H9 (cell line): ENCODE data around the gene MTCL1. TPM values are rescaled to one million over a fixed set of nuclear protein-coding genes. Genes with fewer than 3 reads are reported as not detected.
A peak's percentile ranks its signal among the peaks of the same experiment; 100 is the strongest.

ENCODE experiments used
- DNase-seq: peaks from one replicate; pipeline ENCODE4 v3.0.0-alpha.2; 2017
- H2AFZ ChIP-seq: one replicate; pipeline ENCODE4 v1.6.1; 2013; ENCODE audit warnings: mild to moderate bottlenecking, low read length, control low read depth, moderate library complexity
- H2AK5ac ChIP-seq: 2 replicates; pipeline ENCODE4 v1.6.1; 2013; ENCODE audit warnings: low read length, control low read depth, mixed read lengths; ENCODE audit not compliant: insufficient read length
- H2BK120ac ChIP-seq: one replicate; pipeline ENCODE4 v1.6.1; 2013; ENCODE audit warnings: low read depth, mild to moderate bottlenecking, low read length, control low read depth, inconsistent platforms; ENCODE audit not compliant: poor library complexity, severe bottlenecking
- H2BK12ac ChIP-seq: 2 replicates; pipeline ENCODE4 v1.6.1; 2013; ENCODE audit warnings: low read length, control low read depth, mixed read lengths, low read depth; ENCODE audit not compliant: insufficient read length
- H2BK15ac ChIP-seq: 2 replicates; pipeline ENCODE4 v1.6.1; 2013; ENCODE audit warnings: low read depth, low read length, control low read depth
- H2BK20ac ChIP-seq: one replicate; pipeline ENCODE4 v1.6.1; 2013; ENCODE audit warnings: low read depth, mild to moderate bottlenecking, low read length, control low read depth, inconsistent platforms; ENCODE audit not compliant: poor library complexity, severe bottlenecking
- H2BK5ac ChIP-seq: 2 replicates; pipeline ENCODE4 v1.6.1; 2013; ENCODE audit warnings: low read length, control low read depth, mixed read lengths; ENCODE audit not compliant: insufficient read length
- H3K14ac ChIP-seq: 2 replicates; pipeline ENCODE4 v1.6.1; 2013; ENCODE audit warnings: low read length, control low read depth; ENCODE audit not compliant: insufficient read depth
- H3K18ac ChIP-seq: 2 replicates; pipeline ENCODE4 v1.6.1; 2013; ENCODE audit warnings: low read depth, mild to moderate bottlenecking, mixed read lengths, low read length, control low read depth; ENCODE audit not compliant: insufficient read length
- H3K23ac ChIP-seq: 2 replicates; pipeline ENCODE4 v1.6.1; 2013; ENCODE audit warnings: low read length, control low read depth, mixed read lengths, low read depth; ENCODE audit not compliant: insufficient read length
- H3K23me2 ChIP-seq: 2 replicates; pipeline ENCODE4 v1.6.1; 2013; ENCODE audit warnings: low read depth, mild to moderate bottlenecking, mixed read lengths, low read length, control low read depth; ENCODE audit not compliant: insufficient read length, poor library complexity, severe bottlenecking
- H3K27ac ChIP-seq: 2 replicates; pipeline ENCODE4 v1.5.1; 2013; ENCODE audit warnings: low read length, control low read depth, mixed read lengths, low read depth; ENCODE audit not compliant: insufficient read length
- H3K27me3 ChIP-seq: 2 replicates; pipeline ENCODE4 v1.6.1; 2013; ENCODE audit warnings: low read length, control low read depth, inconsistent platforms; ENCODE audit not compliant: insufficient read depth
- H3K4ac ChIP-seq: 2 replicates; pipeline ENCODE4 v1.6.1; 2013; ENCODE audit warnings: low read depth, mild to moderate bottlenecking, control low read depth, inconsistent platforms, low read length, moderate library complexity
- H3K4me1 ChIP-seq: 2 replicates; pipeline ENCODE4 v1.6.1; 2013; ENCODE audit warnings: low read length, control low read depth, inconsistent platforms; ENCODE audit not compliant: insufficient read depth
- H3K4me2 ChIP-seq: 2 replicates; pipeline ENCODE4 v1.6.1; 2013; ENCODE audit warnings: low read length, control low read depth, mixed read lengths; ENCODE audit not compliant: insufficient read length, insufficient read depth
- H3K56ac ChIP-seq: 2 replicates; pipeline ENCODE4 v1.6.1; 2013; ENCODE audit warnings: low read depth, mild to moderate bottlenecking, mixed read lengths, low read length, control low read depth; ENCODE audit not compliant: insufficient read length
- H3K79me1 ChIP-seq: 2 replicates; pipeline ENCODE4 v1.6.1; 2013; ENCODE audit warnings: low read depth, mild to moderate bottlenecking, moderate library complexity, low read length, control low read depth, inconsistent platforms; ENCODE audit not compliant: insufficient read depth, poor library complexity, severe bottlenecking
- H3K79me2 ChIP-seq: 2 replicates; pipeline ENCODE4 v1.6.1; 2013; ENCODE audit warnings: low read length, control low read depth, inconsistent platforms; ENCODE audit not compliant: insufficient read depth
- H3K9ac ChIP-seq: 2 replicates; pipeline ENCODE4 v1.6.1; 2013; ENCODE audit warnings: low read length, control low read depth, mixed read lengths; ENCODE audit not compliant: insufficient read length; ENCODE audit errors: extremely low read depth
- H3K9me3 ChIP-seq: one replicate; pipeline ENCODE4 v1.6.1; 2013; ENCODE audit warnings: low read depth, low read length, inconsistent platforms; ENCODE audit not compliant: control insufficient read depth
- H3T11ph ChIP-seq: one replicate; pipeline ENCODE4 v1.6.1; 2013; ENCODE audit warnings: mild to moderate bottlenecking, low read length, control low read depth, inconsistent platforms
- H4K20me1 ChIP-seq: one replicate; pipeline ENCODE4 v1.6.1; 2013; ENCODE audit not compliant: control insufficient read depth, insufficient read length, insufficient read depth
- H4K5ac ChIP-seq: 2 replicates; pipeline ENCODE4 v1.6.1; 2013; ENCODE audit warnings: low read depth, mild to moderate bottlenecking, mixed read lengths, low read length, control low read depth; ENCODE audit not compliant: insufficient read length
- H4K8ac ChIP-seq: replicated peaks from 2 replicates; pipeline ENCODE4 v1.6.1; 2013; ENCODE audit warnings: low read length, control low read depth, mixed read lengths, low read depth; ENCODE audit not compliant: insufficient read length
- H4K91ac ChIP-seq: 2 replicates; pipeline ENCODE4 v1.6.1; 2013; ENCODE audit warnings: low read depth, mild to moderate bottlenecking, moderate library complexity, mixed read lengths, low read length, control low read depth; ENCODE audit not compliant: insufficient read length
- H3K27ac Mint-ChIP-seq, 3 experiments: 2 replicates in 2 of 3; 3 replicates in 1 of 3; pipeline ENCODE4 v1.8.0; 2020 to 2021; ENCODE audit warnings: mixed read lengths in 3 of 3, mild to moderate bottlenecking in 1 of 3, moderate library complexity in 1 of 3
- H3K27me3 Mint-ChIP-seq: 2 replicates; pipeline ENCODE4 v1.8.0; 2021; ENCODE audit warnings: low read depth, mild to moderate bottlenecking, moderate library complexity, mixed read lengths
- H3K36me3 Mint-ChIP-seq, 3 experiments: 2 replicates in 2 of 3; 3 replicates in 1 of 3; pipeline ENCODE4 v1.8.0; 2020 to 2021; ENCODE audit warnings: low read depth in 3 of 3, mixed read lengths in 3 of 3; ENCODE audit not compliant: insufficient read depth in 1 of 3
- H3K4me1 Mint-ChIP-seq, 2 experiments: 2 replicates each; pipeline ENCODE4 v1.8.0; 2020; ENCODE audit warnings: mixed read lengths in 2 of 2
- H3K4me3 Mint-ChIP-seq, 2 experiments: 2 replicates in 1 of 2; 3 replicates in 1 of 2; pipeline ENCODE4 v1.8.0; 2020 to 2021; ENCODE audit warnings: mild to moderate bottlenecking in 2 of 2, mixed read lengths in 2 of 2, moderate library complexity in 1 of 2
- H3K9me3 Mint-ChIP-seq, 2 experiments: 2 replicates in 1 of 2; 3 replicates in 1 of 2; pipeline ENCODE4 v1.8.0; 2020; ENCODE audit warnings: mild to moderate bottlenecking in 2 of 2, mixed read lengths in 2 of 2, moderate library complexity in 1 of 2
- WGBS: extraction: QIAGEN DNeasy Blood & Tissue Kit; methylation state at CpG from one replicate; pipeline ENCODE4 v1.1.7; 2013; ENCODE audit warnings: missing lambda C conversion rate, low lambda C conversion rate, mixed read lengths; ENCODE audit not compliant: insufficient read length; ENCODE audit errors: extremely low coverage; 5-methylcytosine and 5-hydroxymethylcytosine counted together
- total RNA-seq: library from RNA; stranded (reverse); gene quantifications from 2 replicates; pipeline ENCODE4 v1.2.1, GENCODE V29; 2021
- TF ChIP-seq, protein P1 (sequence below): fragments of 200-600 bp; sonication (generic); conservative IDR thresholded peaks from 3 replicates; pipeline ENCODE4 v1.8.0; 2021; ENCODE audit warnings: antibody characterized with exemption, mild to moderate bottlenecking

Gene MTCL1
- total RNA-seq, 1 experiment from 2014 or later, result 50.7 TPM

DNA sequence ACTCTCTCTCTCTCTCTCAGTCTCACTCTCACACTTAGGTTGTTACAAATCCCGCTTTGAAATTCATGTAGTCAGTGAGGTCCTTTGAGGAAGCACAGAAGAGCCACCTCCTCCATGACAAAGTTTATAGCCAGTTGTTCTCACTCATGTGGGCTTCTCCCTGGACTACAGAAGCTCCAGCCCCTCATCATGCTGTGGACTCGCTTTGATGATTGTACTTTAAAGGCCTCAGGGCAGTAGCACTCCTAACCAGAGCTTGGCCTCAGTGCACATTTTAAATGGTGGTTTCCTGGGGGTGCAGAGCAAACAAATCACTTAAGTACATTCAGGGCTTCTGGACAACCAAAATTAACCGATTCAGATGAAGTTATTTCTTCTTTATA is 115.7 kb downstream of the MTCL1 start:
- Histone ChIP-seq H3K9me3 (no peaks in the 10 kb centered on the region), H4K5ac (no peak overlapping the region), H3K56ac (no peak overlapping the region), H2BK120ac (no peak overlapping the region), H2BK20ac (no peak overlapping the region), H3K79me2 (no peaks in the 10 kb centered on the region), H3K4me1 (no peaks in the 10 kb centered on the region), H2BK5ac (no peak overlapping the region), H3K14ac (no peak overlapping the region), H2BK12ac (no peak overlapping the region), H2AFZ (no peak overlapping the region), H3K4me2 (no peak overlapping the region), H3K9ac (no peak overlapping the region), H3K79me1 (no peaks in the 10 kb centered on the region), H2AK5ac (no peak overlapping the region), H3K27me3 (no peaks in the 10 kb centered on the region), H4K8ac (no peak overlapping the region), H4K20me1 (no peaks in the 10 kb centered on the region), H3K23me2 (no peaks in the 10 kb centered on the region), H3K18ac (no peak overlapping the region), H3K27ac (no peak overlapping the region), H4K91ac (no peak overlapping the region), H3K4ac (no peak overlapping the region), H3K23ac (no peak overlapping the region), H2BK15ac (no peak overlapping the region), H3T11ph (no peak overlapping the region)
- H3K27ac Mint-ChIP-seq, result peak overlapping the region in 2 of 3 experiments; percentile 15 to 16; a peak in 5 of 7 replicates
- H3K36me3 Mint-ChIP-seq, result peaks cover 15 to 72% (median 68%) of the 10 kb centered on the region in 3 experiments; a peak in 6 of 7 replicates
- WGBS, result no CpG with 5 or more reads among the region's 3 CpGs
- TF ChIP-seq, protein P1, sequence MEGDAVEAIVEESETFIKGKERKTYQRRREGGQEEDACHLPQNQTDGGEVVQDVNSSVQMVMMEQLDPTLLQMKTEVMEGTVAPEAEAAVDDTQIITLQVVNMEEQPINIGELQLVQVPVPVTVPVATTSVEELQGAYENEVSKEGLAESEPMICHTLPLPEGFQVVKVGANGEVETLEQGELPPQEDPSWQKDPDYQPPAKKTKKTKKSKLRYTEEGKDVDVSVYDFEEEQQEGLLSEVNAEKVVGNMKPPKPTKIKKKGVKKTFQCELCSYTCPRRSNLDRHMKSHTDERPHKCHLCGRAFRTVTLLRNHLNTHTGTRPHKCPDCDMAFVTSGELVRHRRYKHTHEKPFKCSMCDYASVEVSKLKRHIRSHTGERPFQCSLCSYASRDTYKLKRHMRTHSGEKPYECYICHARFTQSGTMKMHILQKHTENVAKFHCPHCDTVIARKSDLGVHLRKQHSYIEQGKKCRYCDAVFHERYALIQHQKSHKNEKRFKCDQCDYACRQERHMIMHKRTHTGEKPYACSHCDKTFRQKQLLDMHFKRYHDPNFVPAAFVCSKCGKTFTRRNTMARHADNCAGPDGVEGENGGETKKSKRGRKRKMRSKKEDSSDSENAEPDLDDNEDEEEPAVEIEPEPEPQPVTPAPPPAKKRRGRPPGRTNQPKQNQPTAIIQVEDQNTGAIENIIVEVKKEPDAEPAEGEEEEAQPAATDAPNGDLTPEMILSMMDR, result no peak
- no peak for DNase-seq
- H3K9me3 Mint-ChIP-seq, result no peaks in the 10 kb centered on the region
- H3K4me3 Mint-ChIP-seq, result no peak overlapping the region
- H3K27me3 Mint-ChIP-seq, result no peaks in the 10 kb centered on the region
- H3K4me1 Mint-ChIP-seq, result peaks cover 0 to 12% of the 10 kb centered on the region in 2 experiments; a peak in 3 of 4 replicates
